Stomach (tissue), 9 donors: ENCODE results near the gene EFR3B. TPM values are rescaled to one million over a fixed set of nuclear protein-coding genes. Genes with fewer than 3 reads are reported as not detected.
"Not testable (repeated sequence)": the region's sequence is repeated elsewhere in the genome, so short reads cannot be mapped to it uniquely, and the experiment has no call there.

ENCODE experiments used
- DNase-seq, 2 donors: peaks; one replicate each; pipeline versions ENCODE4 v3.0.0 to v3.0.0-alpha.2; 2013 to 2019
- H3K27ac ChIP-seq, 5 donors: fragments of 200-600 bp in 4 of 5; sonication (generic) in 4 of 5; one replicate each; pipeline ENCODE4 v1.5.1; 2013 to 2019; ENCODE audit warnings: mild to moderate bottlenecking in 1 of 5, moderate library complexity in 1 of 5
- H3K27me3 ChIP-seq, 3 donors: fragments of 200-600 bp; sonication (generic); one replicate each; pipeline ENCODE4 v1.5.1; 2017 to 2019; ENCODE audit warnings: mixed run types in 1 of 3
- H3K36me3 ChIP-seq, 4 donors: fragments of 200-600 bp; sonication (generic); 1 replicate in 3 of 4; 2 replicates in 1 of 4; pipeline ENCODE4 v1.5.1; 2016 to 2019
- H3K4me1 ChIP-seq, 4 donors: fragments of 200-600 bp; sonication (generic); one replicate each; pipeline ENCODE4 v1.5.1; 2016 to 2019
- H3K4me3 ChIP-seq, 4 donors: fragments of 200-600 bp; sonication (generic) in 3 of 4; one replicate each; pipeline ENCODE4 v1.5.1; 2016 to 2019; ENCODE audit warnings: mild to moderate bottlenecking in 1 of 4
- H3K9me3 ChIP-seq, 4 donors: fragments of 200-600 bp; sonication (generic); one replicate each; pipeline ENCODE4 v1.5.1; 2016 to 2019
- CTCF ChIP-seq, 7 experiments: fragments of 450-650 bp in 4 of 7; fragments of 200-600 bp in 3 of 7; sonication (generic) in 3 of 7; IDR thresholded peaks; one replicate each; pipeline ENCODE4 v1.5.1; 2016 to 2019; ENCODE audit warnings: antibody characterized with exemption in 7 of 7, control low read depth in 2 of 7, mild to moderate bottlenecking in 1 of 7
- EP300 ChIP-seq: sonication (generic); formaldehyde crosslinking; IDR thresholded peaks from one replicate; pipeline ENCODE4 v1.6.1; 2017; ENCODE audit warnings: antibody characterized with exemption
- POLR2A ChIP-seq, 4 donors: fragments of 450-650 bp; IDR thresholded peaks; one replicate each; pipeline ENCODE4 v1.6.1; 2016; ENCODE audit warnings: antibody characterized with exemption in 4 of 4, control low read depth in 2 of 4, mild to moderate bottlenecking in 1 of 4, moderate library complexity in 1 of 4
- POLR2AphosphoS5 ChIP-seq, 3 donors: sonication (generic); formaldehyde crosslinking; IDR thresholded peaks; one replicate each; pipeline ENCODE4 v1.6.1; 2016; ENCODE audit warnings: antibody characterized with exemption in 3 of 3
- WGBS, 5 donors: extraction: QIAGEN DNeasy Blood & Tissue Kit in 3 of 5; methylation state at CpG; one replicate each; pipeline versions ENCODE4 v1.1.5 to v1.1.7; 2013 to 2018; 5-methylcytosine and 5-hydroxymethylcytosine counted together
- intact Hi-C: fragments of 100-400 bp; cut with DNase I; formaldehyde crosslinking; loops from one replicate; pipeline ENCODE4 v1.15.1; 2023; ENCODE audit warnings: low total_unique reads
- polyA plus RNA-seq, 3 donors: library from polyadenylated mRNA; stranded (reverse); fragments of 200-250 nt; gene quantifications; one replicate each; pipeline ENCODE4 v1.2.3, GENCODE V29; 2013
- total RNA-seq, 5 donors: library from RNA; depleted of rRNA; stranded (reverse); fragments of >200 nt; gene quantifications; one replicate each; pipeline versions ENCODE4 v1.1.0 to v1.2.3, GENCODE V29; 2014 to 2016
- donor health status: healthy with polysubstance abuse.
- donor health status: Bipolar disorder and iron deficiency.
- donor health status: healthy.

The EFR3B gene
- total and polyA plus RNA-seq, 8 donors, result 0.10 to 4.5 (median 0.58) TPM; not detected in 1

DNA sequence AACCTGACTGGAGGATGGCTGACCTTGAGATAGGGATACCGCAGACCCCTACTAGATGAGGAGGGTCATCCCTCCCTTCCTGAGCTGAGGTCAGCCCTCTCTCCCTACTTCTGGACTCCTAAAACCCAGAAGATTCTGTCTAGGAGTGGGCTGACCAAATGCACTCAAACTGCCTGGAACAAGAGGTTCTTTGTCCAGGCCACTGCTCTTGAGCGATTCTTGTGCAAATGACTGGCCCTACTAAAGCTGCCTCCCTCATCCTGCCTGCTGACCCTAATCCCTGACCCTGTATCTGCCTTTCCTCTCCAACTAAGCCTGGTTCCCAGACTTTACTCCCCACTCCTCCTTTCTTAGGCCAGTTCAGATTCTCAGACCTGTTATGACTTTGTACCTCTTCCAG is 56.2 kb downstream of the EFR3B start:
- H3K36me3 ChIP-seq, result no peaks in the 10 kb centered on the region
- H3K9me3 ChIP-seq, result no peaks in the 10 kb centered on the region
- 73 to 85% (median 82%) methylated on average over 1 to 2 of the region's 2 CpGs for WGBS, 5 donors
- no peak overlapping the region for H3K4me3 ChIP-seq
- intact Hi-C loops, result no loop called here
- TF ChIP-seq POLR2A (IDR thresholded peaks at IDR 0.05), result no peak
- no peak for TF ChIP-seq POLR2AphosphoS5 (IDR thresholded peaks at IDR 0.05)
- TF ChIP-seq CTCF (IDR thresholded peaks at IDR 0.05), result no peak
- TF ChIP-seq EP300, result no peak
- peak overlapping the region in 4 of 5 donors; percentile 27 to 66 (median 50) for H3K27ac ChIP-seq
- DNase-seq, result peak in 1 of 2 donors; percentile 24
- no peaks in the 10 kb centered on the region for H3K27me3 ChIP-seq
- peaks cover 0 to 6% (median 3%) of the 10 kb centered on the region in 4 donors for H3K4me1 ChIP-seq

DNA sequence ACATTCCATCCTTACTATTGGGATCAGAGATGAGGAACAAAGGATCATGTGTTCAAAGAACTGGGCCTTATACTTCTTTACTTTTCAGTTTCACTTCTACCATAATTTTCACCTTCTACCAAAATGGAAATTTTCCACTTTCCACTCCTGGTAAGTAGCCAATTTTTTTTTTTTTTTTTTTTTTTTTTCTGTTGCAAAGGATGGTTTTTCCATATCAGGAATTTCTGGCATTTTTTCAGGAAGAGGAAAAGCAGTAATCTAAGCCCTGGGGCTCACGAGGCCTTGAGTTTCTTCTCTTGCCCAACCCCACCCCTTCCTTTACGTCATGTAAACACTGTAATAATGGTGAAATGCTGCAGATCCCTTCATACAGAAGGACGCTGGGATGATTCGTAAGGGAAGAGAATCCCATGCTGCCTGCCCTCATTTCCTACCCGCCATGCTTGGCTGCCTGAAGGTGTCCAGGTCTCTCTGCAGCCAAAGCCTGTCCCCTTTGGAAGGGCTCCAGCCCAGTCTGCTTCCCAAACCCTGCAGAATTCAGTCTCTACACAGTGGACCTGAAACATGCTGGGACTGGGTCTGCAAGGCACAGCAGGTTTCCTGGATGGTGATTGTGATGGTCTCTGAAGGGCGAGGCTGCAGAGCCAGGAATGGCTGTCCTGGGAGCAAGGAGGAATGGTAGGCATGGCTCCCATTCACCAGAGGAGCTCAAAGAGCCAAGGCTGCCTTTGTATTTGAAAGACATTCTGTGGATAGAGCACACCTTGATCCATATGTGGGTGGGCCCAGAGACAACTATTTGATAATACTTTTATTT is 57.0 kb downstream of the EFR3B start:
- intact Hi-C loops, result no loop called here
- H3K27ac ChIP-seq, result peak overlapping the region in 4 of 5 donors; percentile 27 to 66 (median 50)
- no peak for TF ChIP-seq EP300
- TF ChIP-seq CTCF (IDR thresholded peaks at IDR 0.05), result no peak
- TF ChIP-seq POLR2AphosphoS5 (IDR thresholded peaks at IDR 0.05), result no peak
- TF ChIP-seq POLR2A (IDR thresholded peaks at IDR 0.05), result no peak
- DNase-seq, result peak in 1 of 2 donors; percentile 81
- 55 to 70% (median 61%) methylated on average over 6 of the region's 6 CpGs for WGBS, 5 donors
- H3K4me1 ChIP-seq, result peaks cover 0 to 6% (median 3%) of the 10 kb centered on the region in 4 donors
- no peaks in the 10 kb centered on the region for H3K9me3 ChIP-seq
- no peak overlapping the region for H3K4me3 ChIP-seq
- no peaks in the 10 kb centered on the region for H3K27me3 ChIP-seq
- no peaks in the 10 kb centered on the region for H3K36me3 ChIP-seq

GRCh38 chr2:25102352-25102751 is 60.5 kb downstream of the EFR3B start:
- H3K4me3 ChIP-seq, H3K4me1 ChIP-seq, H3K9me3 ChIP-seq, DNase-seq, H3K36me3 ChIP-seq, H3K27me3 ChIP-seq, intact Hi-C loops, H3K27ac ChIP-seq: not testable (repeated sequence)
- 81 to 87% (median 83%) methylated on average over 7 of the region's 7 CpGs for WGBS, 5 donors

DNA sequence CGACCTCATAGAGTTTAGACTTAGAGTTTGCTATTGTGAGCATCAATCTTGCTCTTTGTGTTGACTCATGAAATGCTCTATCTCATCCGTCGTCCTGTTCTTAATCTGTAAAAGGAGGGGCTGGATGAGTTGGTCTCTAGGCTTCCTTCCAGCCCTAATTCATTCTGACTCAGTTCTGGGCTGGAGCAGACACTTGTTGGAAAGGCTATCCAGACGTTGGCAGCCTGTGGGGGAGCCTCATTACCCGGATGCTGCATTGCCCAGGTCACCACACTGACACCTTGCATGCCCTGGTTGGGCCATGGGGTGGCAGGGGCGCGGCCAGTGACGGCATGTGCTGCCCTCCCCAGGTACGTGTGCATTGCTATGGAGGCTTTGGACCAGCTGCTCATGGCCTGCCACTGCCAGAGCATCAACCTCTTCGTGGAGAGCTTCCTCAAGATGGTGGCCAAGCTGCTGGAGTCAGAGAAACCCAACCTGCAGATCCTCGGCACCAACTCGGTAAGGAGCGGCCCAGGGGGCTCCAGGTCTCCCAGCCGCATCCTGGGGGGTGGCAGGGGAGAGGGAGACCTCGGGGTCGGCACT is 61.5 kb downstream of the EFR3B start:
- H3K9me3 ChIP-seq, result no peaks in the 10 kb centered on the region
- no peak overlapping the region for H3K4me3 ChIP-seq
- H3K36me3 ChIP-seq, result no peaks in the 10 kb centered on the region
- peak in 1 of 2 donors; percentile 26 for DNase-seq
- intact Hi-C loops, result no loop called here
- TF ChIP-seq EP300 (no peak), POLR2A (IDR thresholded peaks at IDR 0.05) (no peak), CTCF (IDR thresholded peaks at IDR 0.05) (no peak), POLR2AphosphoS5 (IDR thresholded peaks at IDR 0.05) (no peak)
- peaks cover 0 to 6% (median 3%) of the 10 kb centered on the region in 4 donors for H3K4me1 ChIP-seq
- no peak overlapping the region for H3K27ac ChIP-seq
- no peaks in the 10 kb centered on the region for H3K27me3 ChIP-seq
- WGBS, 5 donors, result 77 to 86% (median 83%) methylated on average over 14 to 16 of the region's 16 CpGs

DNA sequence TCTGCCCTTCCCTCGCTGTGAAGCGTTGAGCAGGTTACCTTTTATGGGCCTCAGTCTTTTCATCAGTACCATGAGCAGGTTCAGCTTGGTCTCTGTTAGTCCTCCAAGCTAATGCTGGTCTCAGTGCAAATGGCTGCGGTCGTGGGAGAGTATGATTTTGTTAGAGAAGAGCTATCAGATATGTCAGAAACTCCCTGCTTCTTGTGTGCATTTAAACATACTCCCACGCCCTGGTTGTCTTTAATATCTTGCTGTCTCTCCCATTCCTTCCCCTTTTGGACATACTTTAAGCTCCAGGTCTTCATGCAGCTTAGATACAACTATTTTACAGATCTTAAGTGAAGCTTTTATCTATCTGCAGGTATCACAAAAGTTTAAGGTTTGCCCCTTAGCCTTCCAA is 62.9 kb downstream of the EFR3B start:
- no peaks in the 10 kb centered on the region for H3K9me3 ChIP-seq
- WGBS, 5 donors, result 87 to 95% (median 90%) methylated on average over 5 of the region's 5 CpGs
- TF ChIP-seq POLR2A (IDR thresholded peaks at IDR 0.05), result no peak
- intact Hi-C loops, result no loop called here
- no peaks in the 10 kb centered on the region for H3K4me1 ChIP-seq
- no peaks in the 10 kb centered on the region for H3K27me3 ChIP-seq
- H3K4me3 ChIP-seq, result no peak overlapping the region
- no peaks in the 10 kb centered on the region for H3K36me3 ChIP-seq
- no peak overlapping the region for H3K27ac ChIP-seq
- DNase-seq, result no peak
